Effector memory CD4-positive, alpha-beta T cell (primary cell): ENCODE data around the gene CDH12.

Experiments used
- DNase-seq, 3 donors: peaks; one replicate each; pipeline ENCODE4 v3.0.0-alpha.2; 2020
- H3K27ac ChIP-seq: 2 replicates; pipeline ENCODE4 v1.7.0; 2013; ENCODE audit warnings: mild to moderate bottlenecking, low read length, moderate library complexity; ENCODE audit not compliant: insufficient read depth, poor library complexity, severe bottlenecking
- H3K27me3 ChIP-seq: replicated peaks from 2 replicates; pipeline ENCODE4 v1.7.0; 2013; ENCODE audit warnings: mild to moderate bottlenecking, low read length; ENCODE audit not compliant: insufficient read depth, control insufficient read depth, poor library complexity, severe bottlenecking
- H3K36me3 ChIP-seq: 2 replicates; pipeline ENCODE4 v1.7.0; 2013; ENCODE audit warnings: mild to moderate bottlenecking, low read length, moderate library complexity; ENCODE audit not compliant: control insufficient read depth, insufficient read depth
- H3K4me1 ChIP-seq: 2 replicates; pipeline ENCODE4 v1.7.0; 2013; ENCODE audit warnings: low read length, mild to moderate bottlenecking; ENCODE audit not compliant: control insufficient read depth, insufficient read depth, poor library complexity, severe bottlenecking
- H3K4me3 ChIP-seq: 2 replicates; pipeline ENCODE4 v1.7.0; 2013; ENCODE audit warnings: low read length, low read depth, mild to moderate bottlenecking; ENCODE audit not compliant: insufficient read depth, poor library complexity, severe bottlenecking
- H3K9me3 ChIP-seq: 2 replicates; pipeline ENCODE4 v1.7.0; 2013; ENCODE audit warnings: mild to moderate bottlenecking, low read length, moderate library complexity; ENCODE audit not compliant: control insufficient read depth

The CDH12 gene

DNA sequence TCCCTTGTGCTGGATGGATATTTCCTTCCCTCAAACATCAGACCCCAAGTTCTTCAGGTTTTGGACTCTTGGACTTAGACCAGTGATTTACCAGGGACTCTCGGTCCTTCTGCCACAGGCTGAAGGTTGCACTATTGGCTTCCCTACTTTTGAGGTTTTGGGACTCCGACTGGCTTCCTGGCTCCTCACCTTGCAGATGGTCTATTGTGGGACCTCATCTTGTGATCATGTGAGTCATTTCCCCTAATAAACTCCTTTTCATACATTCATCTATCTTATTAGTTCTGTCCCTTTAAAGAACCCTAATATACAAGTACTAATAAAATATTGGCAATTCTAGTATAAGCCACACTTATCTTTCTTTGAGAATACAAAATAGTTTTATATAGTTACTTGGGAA, 1078.9 kb downstream of the CDH12 start:
- no peaks in the 10 kb centered on the region for H3K9me3 ChIP-seq
- DNase-seq: no peak
- no peaks in the 10 kb centered on the region for H3K36me3 ChIP-seq
- no peaks in the 10 kb centered on the region for H3K4me1 ChIP-seq
- H3K27me3 ChIP-seq: no peaks in the 10 kb centered on the region
- no peak overlapping the region for H3K27ac ChIP-seq
- H3K4me3 ChIP-seq: no peak overlapping the region

- H3K27ac ChIP-seq: no peak overlapping the region
- DNase-seq: no peak
- H3K36me3 ChIP-seq: no peaks in the 10 kb centered on the region
- no peaks in the 10 kb centered on the region for H3K4me1 ChIP-seq
- no peaks in the 10 kb centered on the region for H3K27me3 ChIP-seq
- no peak overlapping the region for H3K4me3 ChIP-seq
- H3K9me3 ChIP-seq: no peaks in the 10 kb centered on the region
Observed at GRCh38 chr5:21773456-21773855, 1079.7 kb downstream of the CDH12 start.

GRCh38 chr5:21765406-21765805, 1087.7 kb downstream of the CDH12 start:
- Histone ChIP-seq H3K36me3 (no peaks in the 10 kb centered on the region), H3K4me3 (no peak overlapping the region), H3K27me3 (no peaks in the 10 kb centered on the region), H3K27ac (no peak overlapping the region), H3K4me1 (no peaks in the 10 kb centered on the region), H3K9me3 (no peaks in the 10 kb centered on the region)
- no peak for DNase-seq

DNA sequence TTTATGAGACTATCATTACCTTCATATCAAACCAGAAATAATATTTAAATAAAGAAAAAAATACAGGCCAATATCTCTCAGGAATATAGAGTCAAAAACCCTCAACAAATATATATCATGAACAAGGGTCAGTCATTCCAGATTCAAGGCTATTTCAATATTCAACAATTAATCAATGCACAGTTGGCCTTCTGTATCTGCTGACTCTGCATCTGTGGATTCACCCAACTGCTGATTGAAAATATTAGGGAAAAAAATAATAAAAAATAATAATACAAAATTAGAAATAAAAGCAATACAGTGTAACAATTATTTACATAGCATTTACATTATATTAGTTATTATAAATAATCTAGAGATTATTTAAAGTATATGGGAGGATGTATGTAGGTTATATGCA, 1114.0 kb downstream of the CDH12 start:
- Histone ChIP-seq H3K4me1 (no peaks in the 10 kb centered on the region), H3K27ac (no peak overlapping the region), H3K4me3 (no peak overlapping the region), H3K27me3 (no peaks in the 10 kb centered on the region), H3K36me3 (no peaks in the 10 kb centered on the region), H3K9me3 (no peaks in the 10 kb centered on the region)
- no peak for DNase-seq

DNA sequence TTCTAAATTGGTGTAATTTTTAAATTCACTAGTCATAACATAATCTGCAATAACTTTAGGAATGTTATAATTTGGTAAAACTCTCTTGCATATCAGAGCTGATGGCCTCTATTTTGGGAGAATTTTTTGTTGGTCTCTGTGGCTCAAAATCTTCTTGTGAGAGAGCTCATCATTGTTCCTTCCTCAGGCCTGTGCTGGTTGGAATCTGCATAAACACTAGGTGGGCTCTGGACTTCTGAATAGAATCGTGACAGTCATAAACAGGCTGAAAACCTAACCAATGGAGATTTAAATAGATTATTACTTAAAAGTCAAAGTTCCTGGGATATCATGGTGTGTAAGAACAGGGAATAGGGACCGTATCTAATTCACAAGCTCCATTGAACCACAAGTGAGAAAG, 1129.6 kb downstream of the CDH12 start:
- H3K27ac ChIP-seq: no peak overlapping the region
- no peaks in the 10 kb centered on the region for H3K27me3 ChIP-seq
- H3K4me3 ChIP-seq: no peak overlapping the region
- no peak for DNase-seq
- no peaks in the 10 kb centered on the region for H3K36me3 ChIP-seq
- no peaks in the 10 kb centered on the region for H3K4me1 ChIP-seq
- no peaks in the 10 kb centered on the region for H3K9me3 ChIP-seq

DNA sequence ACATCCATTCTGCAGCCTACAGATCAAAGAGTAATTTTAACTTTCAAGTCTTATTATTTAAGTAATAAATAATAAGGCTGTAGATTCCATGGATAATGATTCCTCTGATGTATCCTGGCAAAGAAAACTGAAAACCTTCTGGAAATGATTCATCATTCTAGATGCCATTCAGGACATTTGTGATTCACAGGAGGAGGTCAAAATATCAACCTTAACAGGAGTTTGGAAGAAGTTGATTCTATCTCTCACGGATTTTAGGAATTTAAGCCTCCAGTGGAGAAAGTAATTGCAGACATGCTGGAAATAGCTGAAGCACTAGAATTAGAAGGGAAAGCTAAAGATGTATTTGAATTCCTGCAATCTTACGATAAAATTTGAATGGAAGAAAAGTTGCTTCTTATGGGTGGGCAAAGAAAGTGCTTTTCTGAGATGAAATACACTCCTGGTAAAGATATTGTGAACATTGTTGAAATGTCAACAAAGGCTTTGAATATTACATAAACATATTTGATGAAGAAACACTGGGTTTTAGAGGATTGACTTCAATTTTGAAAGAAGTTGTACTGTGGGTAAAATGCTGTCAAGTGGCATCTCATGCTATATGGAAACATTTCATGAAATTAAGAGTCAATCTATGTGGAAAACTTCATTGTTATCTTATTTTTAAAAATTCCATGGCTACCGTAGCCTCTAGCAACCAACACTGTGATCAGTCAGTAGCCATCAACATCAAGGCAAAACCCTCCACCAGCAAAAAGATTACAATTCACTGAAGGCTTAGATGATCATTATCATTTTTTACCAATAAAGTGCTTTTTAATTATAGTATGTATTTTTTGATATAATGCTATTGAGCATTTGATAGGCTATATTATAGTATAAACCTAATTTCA, 1141.0 kb downstream of the CDH12 start:
- no peaks in the 10 kb centered on the region for H3K36me3 ChIP-seq
- no peaks in the 10 kb centered on the region for H3K27me3 ChIP-seq
- no peak for DNase-seq
- H3K27ac ChIP-seq: no peak overlapping the region
- no peaks in the 10 kb centered on the region for H3K4me1 ChIP-seq
- H3K9me3 ChIP-seq: no peaks in the 10 kb centered on the region
- no peak overlapping the region for H3K4me3 ChIP-seq

GRCh38 chr5:21709770-21710169, 1143.4 kb downstream of the CDH12 start:
- Histone ChIP-seq H3K9me3 (no peaks in the 10 kb centered on the region), H3K4me3 (no peak overlapping the region), H3K4me1 (no peaks in the 10 kb centered on the region), H3K27ac (no peak overlapping the region), H3K36me3 (no peaks in the 10 kb centered on the region), H3K27me3 (no peaks in the 10 kb centered on the region)
- DNase-seq: no peak

GRCh38 chr5:21704974-21705668, 1148.0 kb downstream of the CDH12 start:
- DNase-seq: no peak
- Histone ChIP-seq H3K9me3 (no peaks in the 10 kb centered on the region), H3K27ac (no peak overlapping the region), H3K4me3 (no peak overlapping the region), H3K27me3 (no peaks in the 10 kb centered on the region), H3K36me3 (no peaks in the 10 kb centered on the region), H3K4me1 (no peaks in the 10 kb centered on the region)

DNA sequence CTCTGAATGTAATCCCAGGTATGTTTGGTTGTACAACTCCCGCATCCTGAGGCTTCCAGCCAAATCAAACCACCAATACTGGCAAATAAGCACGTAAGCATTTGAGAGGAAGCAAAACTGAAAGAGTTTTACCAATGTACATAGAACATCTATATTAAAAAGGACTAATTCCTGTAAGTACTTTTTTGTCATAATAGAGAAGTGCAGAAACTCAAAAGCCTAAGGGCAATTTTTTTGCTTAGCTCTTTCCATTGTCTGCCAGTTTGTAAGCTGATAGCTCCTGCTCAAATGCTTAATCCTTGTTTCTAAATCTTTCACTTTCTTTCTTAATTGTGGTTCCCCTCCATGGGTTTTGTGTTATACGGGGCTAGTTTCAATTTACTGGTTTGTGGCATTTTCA, 1151.8 kb downstream of the CDH12 start:
- Histone ChIP-seq H3K27ac (no peak overlapping the region), H3K4me3 (no peak overlapping the region), H3K36me3 (no peaks in the 10 kb centered on the region), H3K4me1 (no peaks in the 10 kb centered on the region), H3K27me3 (no peaks in the 10 kb centered on the region), H3K9me3 (no peaks in the 10 kb centered on the region)
- no peak for DNase-seq
